Breast epithelium (tissue), 3 donors: ENCODE results near the gene UACA.
"Not testable (repeated sequence)": the region's sequence is repeated elsewhere in the genome, so short reads cannot be mapped to it uniquely, and the experiment has no call there.

Experiments used
- POLR2A ChIP-seq: fragments of 450-650 bp; IDR thresholded peaks from one replicate; pipeline ENCODE4 v1.6.1; 2016; ENCODE audit warnings: antibody characterized with exemption, mild to moderate bottlenecking, moderate library complexity
- TF ChIP-seq, protein P1 (sequence below), 3 donors: fragments of 450-650 bp; IDR thresholded peaks; one replicate each; pipeline ENCODE4 v1.5.1; 2016 to 2017; ENCODE audit warnings: antibody characterized with exemption in 3 of 3, mild to moderate bottlenecking in 3 of 3, moderate library complexity in 3 of 3

DNA sequence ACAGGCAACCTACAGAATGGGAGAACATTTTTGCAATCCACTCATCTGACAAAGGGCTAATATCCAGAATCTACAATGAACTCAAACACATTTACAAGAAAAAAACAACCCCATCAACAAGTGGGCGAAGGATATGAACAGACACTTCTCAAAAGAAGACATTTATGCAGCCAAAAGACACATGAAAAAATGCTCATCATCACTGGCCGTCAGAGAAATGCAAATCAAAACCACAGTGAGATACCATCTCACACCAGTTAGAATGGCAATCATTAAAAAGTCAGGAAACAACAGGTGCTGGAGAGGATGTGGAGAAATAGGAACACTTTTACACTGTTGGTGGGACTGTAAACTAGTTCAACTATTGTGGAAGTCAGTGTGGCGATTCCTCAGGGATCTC lies 100.3 kb downstream of the UACA start:
- TF ChIP-seq, protein P1, sequence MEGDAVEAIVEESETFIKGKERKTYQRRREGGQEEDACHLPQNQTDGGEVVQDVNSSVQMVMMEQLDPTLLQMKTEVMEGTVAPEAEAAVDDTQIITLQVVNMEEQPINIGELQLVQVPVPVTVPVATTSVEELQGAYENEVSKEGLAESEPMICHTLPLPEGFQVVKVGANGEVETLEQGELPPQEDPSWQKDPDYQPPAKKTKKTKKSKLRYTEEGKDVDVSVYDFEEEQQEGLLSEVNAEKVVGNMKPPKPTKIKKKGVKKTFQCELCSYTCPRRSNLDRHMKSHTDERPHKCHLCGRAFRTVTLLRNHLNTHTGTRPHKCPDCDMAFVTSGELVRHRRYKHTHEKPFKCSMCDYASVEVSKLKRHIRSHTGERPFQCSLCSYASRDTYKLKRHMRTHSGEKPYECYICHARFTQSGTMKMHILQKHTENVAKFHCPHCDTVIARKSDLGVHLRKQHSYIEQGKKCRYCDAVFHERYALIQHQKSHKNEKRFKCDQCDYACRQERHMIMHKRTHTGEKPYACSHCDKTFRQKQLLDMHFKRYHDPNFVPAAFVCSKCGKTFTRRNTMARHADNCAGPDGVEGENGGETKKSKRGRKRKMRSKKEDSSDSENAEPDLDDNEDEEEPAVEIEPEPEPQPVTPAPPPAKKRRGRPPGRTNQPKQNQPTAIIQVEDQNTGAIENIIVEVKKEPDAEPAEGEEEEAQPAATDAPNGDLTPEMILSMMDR (IDR thresholded peaks at IDR 0.05): not testable (repeated sequence)
- not testable (repeated sequence) for TF ChIP-seq POLR2A
